WTC11 (cell line): ENCODE data around the gene MAGI3. TPM values are rescaled to one million over a fixed set of nuclear protein-coding genes. Genes with fewer than 3 reads are reported as not detected.
"Not testable (repeated sequence)": the region's sequence is repeated elsewhere in the genome, so short reads cannot be mapped to it uniquely, and the experiment has no call there.

Experiments
- ATAC-seq: fragments of 200-7000 bp; cut with Tn5 transposase; 2 replicates; pipeline ENCODE4 v1.10.0; 2021; ENCODE audit warnings: mild to moderate bottlenecking, moderate library complexity
- CTCF ChIA-PET: fragments of 300-600 bp; sonication (Branson Sonifier 250); formaldehyde crosslinking; loops from one replicate; lab custom pipeline; 2021; ENCODE audit warnings: antibody characterized with exemption; lab: Charles Lee
- POLR2A ChIA-PET: fragments of 350-600 bp; sonication (Branson Sonifier 250); formaldehyde crosslinking; loops from one replicate; lab custom pipeline; 2021; ENCODE audit warnings: antibody characterized with exemption; lab: Charles Lee
- DNase-seq: peaks from one replicate; pipeline ENCODE4 v3.0.0; 2021; ENCODE audit warnings: low spot score
- H3K27ac Mint-ChIP-seq: 2 replicates; pipeline ENCODE4 v1.8.0; 2021; ENCODE audit warnings: mixed read lengths
- H3K27me3 Mint-ChIP-seq: 2 replicates; pipeline ENCODE4 v1.8.0; 2021; ENCODE audit warnings: low read depth, mild to moderate bottlenecking, moderate library complexity, mixed read lengths
- H3K36me3 Mint-ChIP-seq: 2 replicates; pipeline ENCODE4 v1.8.0; 2021; ENCODE audit warnings: mixed read lengths
- H3K4me1 Mint-ChIP-seq: 2 replicates; pipeline ENCODE4 v1.8.0; 2022; ENCODE audit warnings: mixed read lengths
- H3K4me3 Mint-ChIP-seq: 2 replicates; pipeline ENCODE4 v1.8.0; 2021; ENCODE audit warnings: mild to moderate bottlenecking, moderate library complexity, mixed read lengths
- H3K9me3 Mint-ChIP-seq: 2 replicates; pipeline ENCODE4 v1.8.0; 2021; ENCODE audit warnings: mixed read lengths
- CBFB ChIP-seq: sonication (generic); formaldehyde crosslinking; IDR thresholded peaks from 2 replicates; pipeline ENCODE4 v1.8.1; 2022; ENCODE audit warnings: mild to moderate bottlenecking, low read depth, missing genetic modification reagents
- CREM ChIP-seq: sonication (generic); formaldehyde crosslinking; IDR thresholded peaks from 2 replicates; pipeline ENCODE4 v1.8.1; 2022; ENCODE audit warnings: mild to moderate bottlenecking, missing genetic modification reagents, moderate library complexity
- E2F1 ChIP-seq: sonication (generic); formaldehyde crosslinking; IDR thresholded peaks from 2 replicates; pipeline ENCODE4 v1.8.0; 2022; ENCODE audit warnings: mild to moderate bottlenecking, missing genetic modification reagents
- EMX1 ChIP-seq: fragments of 250-450 bp; sonication (Bioruptor Pico); IDR thresholded peaks from 2 replicates; pipeline ENCODE4 v1.8.0; 2021; ENCODE audit warnings: mild to moderate bottlenecking
- FOXJ3 ChIP-seq: sonication (generic); formaldehyde crosslinking; IDR thresholded peaks from 2 replicates; pipeline ENCODE4 v1.9.0; 2021; ENCODE audit warnings: missing genetic modification reagents, mild to moderate bottlenecking, borderline replicate concordance
- GABPB1 ChIP-seq: sonication (generic); formaldehyde crosslinking; IDR thresholded peaks from 2 replicates; pipeline ENCODE4 v1.8.1; 2023; ENCODE audit warnings: mild to moderate bottlenecking, missing genetic modification reagents
- GRHL2 ChIP-seq: fragments of 250-450 bp; sonication (Bioruptor Pico); IDR thresholded peaks from 2 replicates; pipeline ENCODE4 v1.8.0; 2022; ENCODE audit warnings: mild to moderate bottlenecking, moderate library complexity; ENCODE audit not compliant: insufficient replicate concordance, severe bottlenecking
- GTF2I ChIP-seq: fragments of 250-450 bp; sonication (Bioruptor Pico); conservative IDR thresholded peaks from 2 replicates; pipeline ENCODE4 v1.4.0; 2021; ENCODE audit warnings: mild to moderate bottlenecking
- NFATC4 ChIP-seq: fragments of 250-450 bp; sonication (Bioruptor Pico); IDR thresholded peaks from 2 replicates; pipeline ENCODE4 v1.9.0; 2021; ENCODE audit warnings: mild to moderate bottlenecking
- NFE2L1 ChIP-seq: sonication (generic); formaldehyde crosslinking; IDR thresholded peaks from 2 replicates; pipeline ENCODE4 v1.8.1; 2023; ENCODE audit warnings: missing genetic modification reagents
- NR2C2 ChIP-seq: sonication (generic); formaldehyde crosslinking; IDR thresholded peaks from 2 replicates; pipeline ENCODE4 v1.8.0; 2022; ENCODE audit warnings: mild to moderate bottlenecking, missing genetic modification reagents
- TCF7 ChIP-seq: sonication (generic); formaldehyde crosslinking; IDR thresholded peaks from 2 replicates; pipeline ENCODE4 v1.8.0; 2022; ENCODE audit warnings: mild to moderate bottlenecking, low read depth, missing genetic modification reagents, moderate library complexity
- TEAD4 ChIP-seq: sonication (generic); formaldehyde crosslinking; IDR thresholded peaks from 2 replicates; pipeline ENCODE4 v1.8.0; 2022; ENCODE audit warnings: mild to moderate bottlenecking, missing genetic modification reagents
- ZNF138 ChIP-seq: sonication (generic); formaldehyde crosslinking; conservative IDR thresholded peaks from 2 replicates; pipeline ENCODE4 v1.8.1; 2022; ENCODE audit warnings: mild to moderate bottlenecking, moderate library complexity, missing genetic modification reagents
- ZNF232 ChIP-seq: sonication (generic); formaldehyde crosslinking; IDR thresholded peaks from 2 replicates; pipeline ENCODE4 v1.8.0; 2022; ENCODE audit warnings: mild to moderate bottlenecking, missing genetic modification reagents
- ZNF671 ChIP-seq: fragments of 250-450 bp; sonication (Bioruptor Pico); IDR thresholded peaks from 2 replicates; pipeline ENCODE4 v1.8.0; 2021; ENCODE audit warnings: mild to moderate bottlenecking
- total RNA-seq: library from RNA; stranded (reverse); gene quantifications from 3 replicates; pipeline ENCODE4 v1.2.3, GENCODE V29; 2021
- TF ChIP-seq, protein P1 (sequence below): fragments of 200-600 bp; IDR thresholded peaks from 2 replicates; pipeline ENCODE4 v1.8.0; 2022; ENCODE audit warnings: antibody characterized with exemption
- TF ChIP-seq, protein P2 (sequence below): fragments of 250-450 bp; sonication (Bioruptor Pico); IDR thresholded peaks from 2 replicates; pipeline ENCODE4 v1.8.0; 2021; ENCODE audit warnings: mild to moderate bottlenecking

MAGI3 gene
- total RNA-seq, 1 experiment from 2014 or later, result 9.7 TPM

- peak overlapping the region; percentile 7; the same call in 1 of the 2 replicates for H3K27ac Mint-ChIP-seq
- H3K27me3 Mint-ChIP-seq, result no peaks in the 10 kb centered on the region
- no peak for DNase-seq
- ChIA-PET CTCF (interaction anchor here (1.0 to 1.3 kb wide), 2 partner anchors 21 to 31 kb away, joined by 3 read pairs; no protein-coding TSS in a partner anchor), POLR2A (no interaction called here)
- H3K9me3 Mint-ChIP-seq, result peaks cover 23% of the 10 kb centered on the region
- H3K4me3 Mint-ChIP-seq, result no peak overlapping the region
- H3K36me3 Mint-ChIP-seq, result peaks cover 38% of the 10 kb centered on the region
- H3K4me1 Mint-ChIP-seq, result no peaks in the 10 kb centered on the region
- TF ChIP-seq GABPB1 (CRISPR knock-in tag) (no peak), GTF2I (CRISPR knock-in tag) (no peak), NFATC4 (CRISPR knock-in tag) (no peak), TEAD4 (CRISPR knock-in tag) (no peak), E2F1 (CRISPR knock-in tag) (no peak)
- TF ChIP-seq, protein P1, sequence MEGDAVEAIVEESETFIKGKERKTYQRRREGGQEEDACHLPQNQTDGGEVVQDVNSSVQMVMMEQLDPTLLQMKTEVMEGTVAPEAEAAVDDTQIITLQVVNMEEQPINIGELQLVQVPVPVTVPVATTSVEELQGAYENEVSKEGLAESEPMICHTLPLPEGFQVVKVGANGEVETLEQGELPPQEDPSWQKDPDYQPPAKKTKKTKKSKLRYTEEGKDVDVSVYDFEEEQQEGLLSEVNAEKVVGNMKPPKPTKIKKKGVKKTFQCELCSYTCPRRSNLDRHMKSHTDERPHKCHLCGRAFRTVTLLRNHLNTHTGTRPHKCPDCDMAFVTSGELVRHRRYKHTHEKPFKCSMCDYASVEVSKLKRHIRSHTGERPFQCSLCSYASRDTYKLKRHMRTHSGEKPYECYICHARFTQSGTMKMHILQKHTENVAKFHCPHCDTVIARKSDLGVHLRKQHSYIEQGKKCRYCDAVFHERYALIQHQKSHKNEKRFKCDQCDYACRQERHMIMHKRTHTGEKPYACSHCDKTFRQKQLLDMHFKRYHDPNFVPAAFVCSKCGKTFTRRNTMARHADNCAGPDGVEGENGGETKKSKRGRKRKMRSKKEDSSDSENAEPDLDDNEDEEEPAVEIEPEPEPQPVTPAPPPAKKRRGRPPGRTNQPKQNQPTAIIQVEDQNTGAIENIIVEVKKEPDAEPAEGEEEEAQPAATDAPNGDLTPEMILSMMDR, result no peak
- no peak for ATAC-seq
Observed at GRCh38 chr1:113714606-113715269, 324.4 kb downstream of the MAGI3 start.

GRCh38 chr1:113717506-113717905 is 327.2 kb downstream of the MAGI3 start:
- DNase-seq, H3K27ac Mint-ChIP-seq, POLR2A ChIA-PET, H3K4me1 Mint-ChIP-seq, CTCF ChIA-PET, H3K4me3 Mint-ChIP-seq, ATAC-seq, H3K27me3 Mint-ChIP-seq: not testable (repeated sequence)
- peaks cover 55% of the 10 kb centered on the region for H3K36me3 Mint-ChIP-seq
- H3K9me3 Mint-ChIP-seq, result peaks cover 44% of the 10 kb centered on the region

DNA sequence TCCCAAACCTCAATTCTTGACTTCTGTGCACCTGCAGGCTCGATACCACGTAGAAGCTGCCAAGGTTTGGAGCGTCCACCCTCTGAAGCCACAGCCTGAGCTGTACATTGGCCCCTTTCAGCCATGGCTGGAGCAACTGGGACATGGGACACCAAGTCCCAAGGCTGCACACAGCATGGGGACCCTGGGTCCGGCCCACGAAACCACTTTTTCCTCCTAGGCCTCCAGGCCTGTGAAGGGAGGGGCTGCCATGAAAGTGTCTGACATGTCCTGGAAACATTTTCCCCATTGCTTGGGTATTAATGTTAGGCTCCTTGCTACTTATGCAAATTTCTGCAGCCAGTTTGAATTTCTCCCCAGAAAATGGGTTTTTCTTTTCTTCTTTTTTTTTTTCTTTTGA is 328.3 kb downstream of the MAGI3 start:
- H3K27me3 Mint-ChIP-seq, H3K4me1 Mint-ChIP-seq, ATAC-seq, POLR2A ChIA-PET, H3K4me3 Mint-ChIP-seq, CTCF ChIA-PET, H3K27ac Mint-ChIP-seq, DNase-seq: not testable (repeated sequence)
- Mint-ChIP-seq H3K9me3 (peaks cover 44% of the 10 kb centered on the region), H3K36me3 (peaks cover 61% of the 10 kb centered on the region)

DNA sequence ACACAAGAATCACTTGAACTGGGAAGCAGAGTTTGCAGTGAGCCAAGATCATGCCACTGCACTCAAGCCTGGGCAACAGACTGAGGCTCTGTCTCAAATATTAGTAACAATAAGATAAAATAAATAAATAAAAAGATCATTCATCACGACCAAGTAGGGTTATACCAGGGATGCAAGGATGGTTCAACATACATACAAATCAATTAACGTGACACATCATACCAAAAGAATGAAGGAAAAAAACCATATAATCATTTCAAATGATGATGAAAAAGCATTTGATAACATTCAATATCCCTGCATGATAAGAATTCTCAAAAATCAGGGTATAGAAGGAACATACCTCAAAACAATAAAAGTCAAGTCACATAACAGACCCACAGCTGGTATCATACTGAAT is 330.7 kb downstream of the MAGI3 start:
- peaks cover 44% of the 10 kb centered on the region for H3K9me3 Mint-ChIP-seq
- CTCF ChIA-PET, result no interaction called here

DNA sequence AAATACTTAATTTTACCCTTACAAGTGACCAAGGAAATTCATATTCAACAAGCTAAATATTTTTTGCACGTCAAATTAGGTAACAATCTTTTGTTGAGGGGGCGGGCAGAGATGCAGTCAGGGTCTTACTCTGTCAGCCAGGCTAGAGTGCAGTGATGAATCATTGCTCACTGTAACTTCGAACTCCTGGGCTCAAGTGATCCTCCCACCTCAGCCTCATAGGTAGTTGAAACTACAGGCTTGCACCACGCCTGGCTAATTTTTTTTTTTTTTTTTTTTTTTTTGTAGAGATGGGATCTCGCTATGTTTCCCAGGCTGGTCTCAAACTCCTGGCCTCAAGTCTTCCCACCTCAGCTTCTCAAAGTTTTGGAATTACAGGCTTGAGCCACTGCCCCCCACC is 342.5 kb downstream of the MAGI3 start:
- ChIA-PET CTCF (no interaction called here), POLR2A (no interaction called here)
- H3K4me3 Mint-ChIP-seq, result no peak overlapping the region
- H3K4me1 Mint-ChIP-seq, result no peaks in the 10 kb centered on the region
- no peak for ATAC-seq
- no peak overlapping the region for H3K27ac Mint-ChIP-seq
- H3K36me3 Mint-ChIP-seq, result peaks cover 15% of the 10 kb centered on the region
- no peak for TF ChIP-seq NFE2L1 (CRISPR knock-in tag)
- no peak for TF ChIP-seq ZNF138 (CRISPR knock-in tag)
- TF ChIP-seq E2F1 (CRISPR knock-in tag), result no peak
- TF ChIP-seq GRHL2 (CRISPR knock-in tag), result no peak
- H3K9me3 Mint-ChIP-seq, result no peaks in the 10 kb centered on the region
- DNase-seq, result no peak
- no peaks in the 10 kb centered on the region for H3K27me3 Mint-ChIP-seq

More for the DNA sequence above, 330.7 kb downstream of the MAGI3 start:
- Mint-ChIP-seq H3K4me1 (no peaks in the 10 kb centered on the region), H3K36me3 (peaks cover 72% of the 10 kb centered on the region), H3K27ac (no peak overlapping the region), H3K4me3 (no peak overlapping the region), H3K27me3 (no peaks in the 10 kb centered on the region)
- ATAC-seq (no peak), DNase-seq (no peak)
- TF ChIP-seq FOXJ3 (CRISPR knock-in tag), result no peak
- TF ChIP-seq CBFB (CRISPR knock-in tag), result no peak
- TF ChIP-seq ZNF232 (CRISPR knock-in tag), result no peak
- no peak for TF ChIP-seq TCF7 (CRISPR knock-in tag)
- TF ChIP-seq EMX1 (CRISPR knock-in tag), result no peak
- no peak for TF ChIP-seq NR2C2 (CRISPR knock-in tag)
- TF ChIP-seq ZNF671 (CRISPR knock-in tag), result no peak
- TF ChIP-seq, protein P2, sequence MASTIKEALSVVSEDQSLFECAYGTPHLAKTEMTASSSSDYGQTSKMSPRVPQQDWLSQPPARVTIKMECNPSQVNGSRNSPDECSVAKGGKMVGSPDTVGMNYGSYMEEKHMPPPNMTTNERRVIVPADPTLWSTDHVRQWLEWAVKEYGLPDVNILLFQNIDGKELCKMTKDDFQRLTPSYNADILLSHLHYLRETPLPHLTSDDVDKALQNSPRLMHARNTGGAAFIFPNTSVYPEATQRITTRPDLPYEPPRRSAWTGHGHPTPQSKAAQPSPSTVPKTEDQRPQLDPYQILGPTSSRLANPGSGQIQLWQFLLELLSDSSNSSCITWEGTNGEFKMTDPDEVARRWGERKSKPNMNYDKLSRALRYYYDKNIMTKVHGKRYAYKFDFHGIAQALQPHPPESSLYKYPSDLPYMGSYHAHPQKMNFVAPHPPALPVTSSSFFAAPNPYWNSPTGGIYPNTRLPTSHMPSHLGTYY (CRISPR knock-in tag), result no peak
- no peak for TF ChIP-seq CREM (CRISPR knock-in tag)
- POLR2A ChIA-PET, result no interaction called here
